Measurements from ENCODE around the gene HPD. TPM values are rescaled to one million over a fixed set of nuclear protein-coding genes. Genes with fewer than 3 reads are reported as not detected.

The HPD gene
- polyA plus RNA-seq, 3 donors = 0.19 to 0.75 TPM; not detected in 1

GRCh38 chr12:121845701-121846100 is 13.0 kb downstream of the HPD start:
- no peaks in the 10 kb centered on the region for H3K27me3 ChIP-seq (ENCODE audit: control insufficient read depth in 2 of 2, insufficient read depth in 2 of 2, low read length in 2 of 2)
- no peaks in the 10 kb centered on the region for H4K20me1 ChIP-seq (ENCODE audit: insufficient read depth, low read length)
- intact Hi-C loops (cut with micrococcal nuclease) = no loop called here
- Mint-ChIP-seq H3K4me1 (peaks cover 12% of the 10 kb centered on the region), H3K27me3 (ENCODE audit: low read depth in 3 of 3) (peaks cover 0 to 7% (median 1%) of the 10 kb centered on the region in 3 donors), H3K36me3 (peaks cover 0 to 2% of the 10 kb centered on the region in 2 donors), H3K4me3 (no peak overlapping the region), H3K9me3 (no peaks in the 10 kb centered on the region), H3K27ac (peak overlapping the region in 2 of 7 donors; percentile 6 to 21)
- no peaks in the 10 kb centered on the region for H3K79me2 ChIP-seq (ENCODE audit: insufficient read depth, low read length)
- H3K27ac ChIP-seq (ENCODE audit: low read depth in 1 of 2, low read length in 2 of 2) = no peak overlapping the region
- TF ChIP-seq, protein P1, sequence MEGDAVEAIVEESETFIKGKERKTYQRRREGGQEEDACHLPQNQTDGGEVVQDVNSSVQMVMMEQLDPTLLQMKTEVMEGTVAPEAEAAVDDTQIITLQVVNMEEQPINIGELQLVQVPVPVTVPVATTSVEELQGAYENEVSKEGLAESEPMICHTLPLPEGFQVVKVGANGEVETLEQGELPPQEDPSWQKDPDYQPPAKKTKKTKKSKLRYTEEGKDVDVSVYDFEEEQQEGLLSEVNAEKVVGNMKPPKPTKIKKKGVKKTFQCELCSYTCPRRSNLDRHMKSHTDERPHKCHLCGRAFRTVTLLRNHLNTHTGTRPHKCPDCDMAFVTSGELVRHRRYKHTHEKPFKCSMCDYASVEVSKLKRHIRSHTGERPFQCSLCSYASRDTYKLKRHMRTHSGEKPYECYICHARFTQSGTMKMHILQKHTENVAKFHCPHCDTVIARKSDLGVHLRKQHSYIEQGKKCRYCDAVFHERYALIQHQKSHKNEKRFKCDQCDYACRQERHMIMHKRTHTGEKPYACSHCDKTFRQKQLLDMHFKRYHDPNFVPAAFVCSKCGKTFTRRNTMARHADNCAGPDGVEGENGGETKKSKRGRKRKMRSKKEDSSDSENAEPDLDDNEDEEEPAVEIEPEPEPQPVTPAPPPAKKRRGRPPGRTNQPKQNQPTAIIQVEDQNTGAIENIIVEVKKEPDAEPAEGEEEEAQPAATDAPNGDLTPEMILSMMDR (IDR thresholded peaks at IDR 0.05) = no peak
- H3K4me1 ChIP-seq (ENCODE audit: control insufficient read depth in 1 of 2, insufficient read depth in 2 of 2, low read length in 2 of 2) = peaks cover 20 to 24% of the 10 kb centered on the region in 2 donors
- H2AFZ ChIP-seq (ENCODE audit: insufficient read depth, low read depth, low read length, poor library complexity, severe bottlenecking) = no peak overlapping the region
- WGBS (ENCODE audit: insufficient coverage) = 100% methylated on average over 1 of the region's 1 CpG
- H3K36me3 ChIP-seq (replicated peaks in 1 of 2; ENCODE audit: control insufficient read depth in 1 of 2, insufficient read depth in 2 of 2, low read length in 2 of 2) = no peaks in the 10 kb centered on the region
- peak in 1 of 3 donors; percentile 36 for DNase-seq
- H3K9me3 ChIP-seq (replicated peaks in 1 of 2; ENCODE audit: control insufficient read depth in 1 of 2, insufficient read depth in 1 of 2, low read length in 2 of 2) = no peaks in the 10 kb centered on the region
- H3K9ac ChIP-seq (ENCODE audit: insufficient read depth, low read length, poor library complexity, severe bottlenecking) = no peak overlapping the region
- no peak overlapping the region for H3K4me2 ChIP-seq (replicated peaks; ENCODE audit: extremely low read depth, low read length, poor library complexity, severe bottlenecking)
- H3K4me3 ChIP-seq (replicated peaks in 1 of 3; ENCODE audit: low read depth in 2 of 3, low read length in 3 of 3) = no peak overlapping the region

- intact Hi-C loops (cut with micrococcal nuclease) = loop anchor here in 1 of 2 donors (5.0 kb wide), 1 partner anchor 44 kb away; the partner anchor contains the start of gene PSMD9
- H3K9ac ChIP-seq (ENCODE audit: insufficient read depth, low read length, poor library complexity, severe bottlenecking) = no peak overlapping the region
- peaks cover 0 to 2% (median 0%) of the 10 kb centered on the region in 7 donors for H3K9me3 Mint-ChIP-seq
- no peak overlapping the region for H3K4me3 Mint-ChIP-seq
- H3K9me3 ChIP-seq (replicated peaks in 1 of 2; ENCODE audit: control insufficient read depth in 1 of 2, insufficient read depth in 1 of 2, low read length in 2 of 2) = no peaks in the 10 kb centered on the region
- H3K27me3 Mint-ChIP-seq (ENCODE audit: low read depth in 3 of 3) = peaks cover 4 to 5% (median 4%) of the 10 kb centered on the region in 3 donors
- peaks cover 23 to 29% of the 10 kb centered on the region in 2 donors for H3K4me1 ChIP-seq (ENCODE audit: control insufficient read depth in 1 of 2, insufficient read depth in 2 of 2, low read length in 2 of 2)
- no peak overlapping the region for H2AFZ ChIP-seq (ENCODE audit: insufficient read depth, low read depth, low read length, poor library complexity, severe bottlenecking)
- no peaks in the 10 kb centered on the region for H4K20me1 ChIP-seq (ENCODE audit: insufficient read depth, low read length)
- TF ChIP-seq, protein P1 (IDR thresholded peaks at IDR 0.05) = no peak
- H3K79me2 ChIP-seq (ENCODE audit: insufficient read depth, low read length) = peaks cover 3% of the 10 kb centered on the region
- H3K27me3 ChIP-seq (ENCODE audit: control insufficient read depth in 2 of 2, insufficient read depth in 2 of 2, low read length in 2 of 2) = no peaks in the 10 kb centered on the region
- no peak for DNase-seq
- peaks cover 17% of the 10 kb centered on the region for H3K4me1 Mint-ChIP-seq
- peak overlapping the region in 2 of 7 donors; percentile 57 to 61 for H3K27ac Mint-ChIP-seq
- WGBS (ENCODE audit: insufficient coverage) = 95% methylated on average over 6 of the region's 13 CpGs
- H3K4me3 ChIP-seq (replicated peaks in 1 of 3; ENCODE audit: low read depth in 2 of 3, low read length in 3 of 3) = no peak overlapping the region
- no peaks in the 10 kb centered on the region for H3K36me3 ChIP-seq (replicated peaks in 1 of 2; ENCODE audit: control insufficient read depth in 1 of 2, insufficient read depth in 2 of 2, low read length in 2 of 2)
- no peak overlapping the region for H3K27ac ChIP-seq (ENCODE audit: low read depth in 1 of 2, low read length in 2 of 2)
- H3K36me3 Mint-ChIP-seq = no peaks in the 10 kb centered on the region
- H3K4me2 ChIP-seq (replicated peaks; ENCODE audit: extremely low read depth, low read length, poor library complexity, severe bottlenecking) = no peak overlapping the region
Observed at GRCh38 chr12:121843236-121843982, 15.2 kb downstream of the HPD start.
